GM19025 (cell line): Measurements from ENCODE around the gene SH2D1B.
"Not testable (repeated sequence)": the region's sequence is repeated elsewhere in the genome, so short reads cannot be mapped to it uniquely, and the experiment has no call there.

Experiments
- ATAC-seq: cut with Tn5 transposase; IDR thresholded peaks from one replicate; pipeline ENCODE4 v1.9.1; 2021; ENCODE audit warnings: mild to moderate bottlenecking, low read depth, moderate library complexity; ENCODE audit not compliant: unreplicated experiment

SH2D1B gene

GRCh38 chr1:162365284-162366020 lies 46.5 kb downstream of the SH2D1B start:
- no peak for ATAC-seq

GRCh38 chr1:162364498-162364897 lies 47.4 kb downstream of the SH2D1B start:
- no peak for ATAC-seq

GRCh38 chr1:162363823-162364222 lies 48.1 kb downstream of the SH2D1B start:
- ATAC-seq, result no peak

- peak; percentile 31 for ATAC-seq
These were observed 50.6 kb downstream of the SH2D1B start for GRCh38 chr1:162361349-162361748.

GRCh38 chr1:162360874-162361260 lies 51.1 kb downstream of the SH2D1B start:
- no peak for ATAC-seq

GRCh38 chr1:162360237-162360873 lies 51.6 kb downstream of the SH2D1B start:
- ATAC-seq, result no peak

GRCh38 chr1:162359523-162360236 lies 52.3 kb downstream of the SH2D1B start:
- ATAC-seq, result no peak

- no peak for ATAC-seq
These were observed 53.0 kb downstream of the SH2D1B start for GRCh38 chr1:162358928-162359327.

GRCh38 chr1:162357681-162358266 lies 54.2 kb downstream of the SH2D1B start:
- ATAC-seq, result no peak

- no peak for ATAC-seq
These were observed 58.2 kb downstream of the SH2D1B start for GRCh38 chr1:162353702-162354101.

GRCh38 chr1:162353078-162353477 lies 58.9 kb downstream of the SH2D1B start:
- no peak for ATAC-seq

- ATAC-seq, result not testable (repeated sequence)
These were observed 60.1 kb downstream of the SH2D1B start for GRCh38 chr1:162351874-162352273.

GRCh38 chr1:162351246-162351842 lies 60.6 kb downstream of the SH2D1B start:
- no peak for ATAC-seq

GRCh38 chr1:162349635-162350330 lies 62.2 kb downstream of the SH2D1B start:
- no peak for ATAC-seq

GRCh38 chr1:162347281-162347680 lies 64.7 kb downstream of the SH2D1B start:
- ATAC-seq, result no peak
